Mucosa of descending colon (tissue), 3 donors: ENCODE results near the gene IFT25. TPM values are rescaled to one million over a fixed set of nuclear protein-coding genes. Genes with fewer than 3 reads are reported as not detected.

Experiments used
- ATAC-seq: fragments of 200-7000 bp; cut with Tn5 transposase; one replicate; pipeline ENCODE4 v1.9.1; 2020; ENCODE audit warnings: mild to moderate bottlenecking, moderate library complexity
- DNase-seq, 3 donors: peaks; one replicate each; pipeline ENCODE4 v3.0.0-alpha.2; 2020
- H3K36me3 ChIP-seq: fragments of 200-600 bp; one replicate; pipeline ENCODE4 v1.8.0; 2021; ENCODE audit warnings: low read depth, mild to moderate bottlenecking
- H3K4me1 ChIP-seq: fragments of 200-600 bp; one replicate; pipeline ENCODE4 v1.8.0; 2021; ENCODE audit warnings: low read depth, mild to moderate bottlenecking
- H3K4me3 ChIP-seq: fragments of 200-600 bp; one replicate; pipeline ENCODE4 v1.8.0; 2021; ENCODE audit warnings: mild to moderate bottlenecking
- H3K9me3 ChIP-seq: fragments of 200-600 bp; one replicate; pipeline ENCODE4 v1.8.0; 2021; ENCODE audit warnings: mild to moderate bottlenecking
- intact Hi-C, 2 donors: fragments of 100-400 bp; cut with DNase I in 1 of 2; cut with micrococcal nuclease in 1 of 2; formaldehyde crosslinking; loops; one replicate each; pipeline versions ENCODE4 v1.11.0 to v1.11.1; 2022; cut with DNase I, micrococcal nuclease
- total RNA-seq, 3 donors: library from RNA; stranded (reverse); fragmentation: NEBNext Ultra II Directional in 2 of 3; extraction: Animal tissue kit (Norgen Biotek cat#: 25700) in 2 of 3; gene quantifications; one replicate each; pipeline versions ENCODE4 v1.2.1 to v1.2.4, GENCODE V29; 2021 to 2023
- TF ChIP-seq, protein P1 (sequence below): fragments of 200-600 bp; IDR thresholded peaks from one replicate; pipeline ENCODE4 v1.8.0; 2022; ENCODE audit warnings: antibody characterized with exemption, mild to moderate bottlenecking
- donor health status: DM: no; HTN: no; CAD: no; lungs with moderate emphysema.
- donor health status: DM: no; HTN: no; CAD: no.
- donor health status: DM: no; HTN: yes; CAD: no.

Gene IFT25
- total RNA-seq, 3 donors from 2014 or later: 19.8 to 22.6 (median 19.9) TPM

DNA sequence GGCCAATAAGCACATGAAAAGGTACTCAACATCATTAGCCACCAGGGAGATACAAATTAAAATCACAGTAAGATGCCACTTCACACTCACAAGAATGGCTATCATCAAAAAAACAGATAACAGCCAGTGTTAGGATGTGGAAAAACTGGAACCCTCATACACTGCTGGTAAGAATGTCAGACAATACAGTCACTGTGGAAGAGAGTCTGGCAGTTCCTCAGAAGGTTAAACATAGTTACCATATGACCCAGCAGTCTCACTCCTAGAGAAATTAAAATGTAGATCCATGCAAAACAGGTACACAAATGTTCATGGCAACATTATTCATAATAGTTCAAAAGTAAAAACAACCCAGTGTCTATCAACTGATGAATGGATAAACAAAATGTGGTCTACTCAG is 39.2 kb upstream of the IFT25 start:
- ATAC-seq (no peak), DNase-seq (no peak)
- TF ChIP-seq, protein P1, sequence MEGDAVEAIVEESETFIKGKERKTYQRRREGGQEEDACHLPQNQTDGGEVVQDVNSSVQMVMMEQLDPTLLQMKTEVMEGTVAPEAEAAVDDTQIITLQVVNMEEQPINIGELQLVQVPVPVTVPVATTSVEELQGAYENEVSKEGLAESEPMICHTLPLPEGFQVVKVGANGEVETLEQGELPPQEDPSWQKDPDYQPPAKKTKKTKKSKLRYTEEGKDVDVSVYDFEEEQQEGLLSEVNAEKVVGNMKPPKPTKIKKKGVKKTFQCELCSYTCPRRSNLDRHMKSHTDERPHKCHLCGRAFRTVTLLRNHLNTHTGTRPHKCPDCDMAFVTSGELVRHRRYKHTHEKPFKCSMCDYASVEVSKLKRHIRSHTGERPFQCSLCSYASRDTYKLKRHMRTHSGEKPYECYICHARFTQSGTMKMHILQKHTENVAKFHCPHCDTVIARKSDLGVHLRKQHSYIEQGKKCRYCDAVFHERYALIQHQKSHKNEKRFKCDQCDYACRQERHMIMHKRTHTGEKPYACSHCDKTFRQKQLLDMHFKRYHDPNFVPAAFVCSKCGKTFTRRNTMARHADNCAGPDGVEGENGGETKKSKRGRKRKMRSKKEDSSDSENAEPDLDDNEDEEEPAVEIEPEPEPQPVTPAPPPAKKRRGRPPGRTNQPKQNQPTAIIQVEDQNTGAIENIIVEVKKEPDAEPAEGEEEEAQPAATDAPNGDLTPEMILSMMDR: no peak
- no peaks in the 10 kb centered on the region for H3K9me3 ChIP-seq
- no peaks in the 10 kb centered on the region for H3K4me1 ChIP-seq
- no peaks in the 10 kb centered on the region for H3K36me3 ChIP-seq
- H3K4me3 ChIP-seq: no peak overlapping the region
- intact Hi-C loops: no loop called here

GRCh38 chr1:53982763-53983104 is 37.2 kb upstream of the IFT25 start:
- ATAC-seq: no peak
- Histone ChIP-seq H3K4me1 (no peaks in the 10 kb centered on the region), H3K9me3 (no peaks in the 10 kb centered on the region), H3K4me3 (no peak overlapping the region), H3K36me3 (no peaks in the 10 kb centered on the region)
- intact Hi-C loops: no loop called here
- no peak for DNase-seq
- TF ChIP-seq, protein P1: no peak

DNA sequence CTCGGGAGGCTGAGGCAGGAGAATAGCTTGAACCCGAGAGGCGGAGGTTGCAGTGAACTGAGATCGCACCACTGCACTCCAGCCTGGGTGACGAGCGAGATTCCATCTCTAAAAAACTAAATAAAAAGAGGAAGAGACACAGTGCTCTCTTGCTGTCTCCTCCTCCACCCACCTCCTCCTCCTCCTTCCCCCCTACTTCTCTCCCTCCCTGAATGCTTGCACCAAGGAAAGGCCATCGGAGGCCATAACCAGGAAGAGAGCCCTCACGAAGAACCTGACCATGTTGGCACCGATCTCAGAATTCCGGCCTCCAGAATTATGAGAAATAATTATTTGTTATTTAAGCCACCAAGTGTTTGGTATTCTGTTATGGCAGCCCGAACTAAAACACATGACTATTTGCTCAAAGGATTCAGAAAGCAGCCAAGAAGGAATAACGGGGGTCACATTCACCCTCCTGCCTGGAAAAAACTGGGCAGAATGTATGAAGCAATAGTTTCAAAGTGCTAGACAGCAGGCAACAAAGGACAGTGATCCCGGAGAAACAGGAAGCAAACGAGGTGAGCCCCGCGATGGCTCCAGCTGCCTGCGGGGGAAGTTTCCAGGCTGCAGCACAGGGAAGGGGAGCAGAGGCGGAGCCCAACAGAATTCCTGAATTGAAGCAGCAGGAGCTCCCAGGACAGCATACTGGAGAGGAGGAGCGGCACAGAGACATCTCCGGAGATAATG is 36.7 kb upstream of the IFT25 start:
- intact Hi-C loops: no loop called here
- no peaks in the 10 kb centered on the region for H3K4me1 ChIP-seq
- DNase-seq: peak in 2 of 3 donors; percentile 23 to 37
- peak; percentile 68 for ATAC-seq
- no peak overlapping the region for H3K4me3 ChIP-seq
- TF ChIP-seq, protein P1: no peak
- H3K36me3 ChIP-seq: no peaks in the 10 kb centered on the region
- no peaks in the 10 kb centered on the region for H3K9me3 ChIP-seq

DNA sequence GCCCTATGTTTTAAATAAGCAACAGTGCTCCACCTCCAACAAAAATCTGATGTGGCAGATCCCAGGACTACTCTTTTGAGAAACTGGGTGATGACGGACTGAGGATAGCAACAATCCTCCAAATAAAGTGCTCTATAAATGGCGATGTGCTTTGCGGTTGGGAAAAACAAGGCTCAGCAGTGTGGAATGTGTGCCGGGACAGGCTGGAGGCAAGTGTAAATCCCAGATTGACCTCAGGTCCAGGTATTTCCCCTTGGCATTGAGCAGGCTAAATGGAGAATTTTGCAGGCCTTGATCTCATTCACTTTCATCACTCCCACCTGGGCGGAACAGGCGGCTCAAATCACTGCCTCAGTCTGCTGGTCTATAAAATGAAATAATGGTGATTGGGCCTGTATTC is 35.7 kb upstream of the IFT25 start:
- no peak for ATAC-seq
- no peaks in the 10 kb centered on the region for H3K9me3 ChIP-seq
- H3K4me3 ChIP-seq: no peak overlapping the region
- H3K4me1 ChIP-seq: no peaks in the 10 kb centered on the region
- no peaks in the 10 kb centered on the region for H3K36me3 ChIP-seq
- no peak for DNase-seq
- TF ChIP-seq, protein P1: no peak
- intact Hi-C loops: no loop called here

GRCh38 chr1:53979712-53980450 is 34.4 kb upstream of the IFT25 start:
- no peaks in the 10 kb centered on the region for H3K36me3 ChIP-seq
- H3K4me3 ChIP-seq: no peak overlapping the region
- intact Hi-C loops: no loop called here
- no peaks in the 10 kb centered on the region for H3K9me3 ChIP-seq
- no peak for ATAC-seq
- DNase-seq: no peak
- TF ChIP-seq, protein P1: no peak
- no peaks in the 10 kb centered on the region for H3K4me1 ChIP-seq
